HEK293T (cell line): ENCODE results near the gene PPDPF.

Source experiments
- BHLHE40 ChIP-seq: fragments of 450-650 bp; IDR thresholded peaks from 2 replicates; pipeline ENCODE4 v1.6.1; 2016; ENCODE audit warnings: mild to moderate bottlenecking, moderate library complexity, borderline replicate concordance
- ELF4 ChIP-seq: fragments of 450-650 bp; IDR thresholded peaks from 2 replicates; pipeline ENCODE4 v1.6.1; 2017; ENCODE audit warnings: antibody characterized with exemption
- FOXA1 ChIP-seq: fragments of 450-650 bp; IDR thresholded peaks from 2 replicates; pipeline ENCODE4 v1.6.1; 2016; ENCODE audit warnings: mild to moderate bottlenecking
- FOXM1 ChIP-seq: fragments of 450-650 bp; IDR thresholded peaks from 2 replicates; pipeline ENCODE4 v1.6.1; 2017; ENCODE audit warnings: mild to moderate bottlenecking, borderline replicate concordance
- L3MBTL2 ChIP-seq: fragments of 450-650 bp; conservative IDR thresholded peaks from 2 replicates; pipeline ENCODE4 v1.6.1; 2016; ENCODE audit warnings: mild to moderate bottlenecking
- LEF1 ChIP-seq: fragments of 450-650 bp; IDR thresholded peaks from 2 replicates; pipeline ENCODE4 v1.6.1; 2017; ENCODE audit warnings: mild to moderate bottlenecking, borderline replicate concordance
- ZNF384 ChIP-seq: fragments of 450-650 bp; IDR thresholded peaks from 2 replicates; pipeline ENCODE4 v1.6.1; 2016

DNA sequence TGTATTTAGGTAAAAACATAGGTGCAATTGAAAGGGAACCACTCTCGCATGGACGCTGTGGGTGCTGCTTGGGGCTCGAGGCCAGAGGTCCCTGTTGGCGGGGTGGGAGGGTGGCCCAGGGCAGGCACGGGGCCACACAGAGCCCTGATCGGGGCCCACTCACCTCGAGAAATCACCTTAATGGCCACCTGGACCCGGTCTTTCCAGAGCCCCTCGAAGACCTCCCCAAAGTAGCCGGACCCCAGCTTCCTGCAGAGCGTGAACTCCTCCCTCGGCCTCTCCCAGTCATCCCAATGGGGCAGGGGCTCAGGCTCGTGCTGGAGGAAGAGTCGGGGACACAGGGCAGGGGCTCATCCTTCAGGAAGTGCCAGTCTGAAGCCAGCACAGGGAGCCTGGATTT, 12.8 kb downstream of the PPDPF start:
- TF ChIP-seq ELF4 (no peak), BHLHE40 (no peak), L3MBTL2 (no peak), FOXA1 (no peak), ZNF384 (no peak), FOXM1 (no peak), LEF1 (no peak)
